Activated naive CD4-positive, alpha-beta T cell treated with anti-CD3 and anti-CD28 coated beads, Interleukin-2, amount 50 U/mL, for 24 hours (primary cell): ENCODE results near the gene GNGT2.
"Not testable (repeated sequence)": the region's sequence is repeated elsewhere in the genome, so short reads cannot be mapped to it uniquely, and the experiment has no call there.

Experiments
- H3K27ac Mint-ChIP-seq: one replicate; pipeline ENCODE4 v1.8.0; 2021; ENCODE audit warnings: mild to moderate bottlenecking, mixed read lengths
- H3K27me3 Mint-ChIP-seq: one replicate; pipeline ENCODE4 v1.8.0; 2021; ENCODE audit warnings: mixed read lengths
- H3K36me3 Mint-ChIP-seq: one replicate; pipeline ENCODE4 v1.8.0; 2021; ENCODE audit warnings: mixed read lengths
- H3K4me1 Mint-ChIP-seq: one replicate; pipeline ENCODE4 v1.8.0; 2021; ENCODE audit warnings: mixed read lengths
- H3K4me3 Mint-ChIP-seq: one replicate; pipeline ENCODE4 v1.8.0; 2021; ENCODE audit warnings: mild to moderate bottlenecking, mixed read lengths
- H3K9me3 Mint-ChIP-seq: one replicate; pipeline ENCODE4 v1.8.0; 2021; ENCODE audit warnings: mixed read lengths

The GNGT2 gene

DNA sequence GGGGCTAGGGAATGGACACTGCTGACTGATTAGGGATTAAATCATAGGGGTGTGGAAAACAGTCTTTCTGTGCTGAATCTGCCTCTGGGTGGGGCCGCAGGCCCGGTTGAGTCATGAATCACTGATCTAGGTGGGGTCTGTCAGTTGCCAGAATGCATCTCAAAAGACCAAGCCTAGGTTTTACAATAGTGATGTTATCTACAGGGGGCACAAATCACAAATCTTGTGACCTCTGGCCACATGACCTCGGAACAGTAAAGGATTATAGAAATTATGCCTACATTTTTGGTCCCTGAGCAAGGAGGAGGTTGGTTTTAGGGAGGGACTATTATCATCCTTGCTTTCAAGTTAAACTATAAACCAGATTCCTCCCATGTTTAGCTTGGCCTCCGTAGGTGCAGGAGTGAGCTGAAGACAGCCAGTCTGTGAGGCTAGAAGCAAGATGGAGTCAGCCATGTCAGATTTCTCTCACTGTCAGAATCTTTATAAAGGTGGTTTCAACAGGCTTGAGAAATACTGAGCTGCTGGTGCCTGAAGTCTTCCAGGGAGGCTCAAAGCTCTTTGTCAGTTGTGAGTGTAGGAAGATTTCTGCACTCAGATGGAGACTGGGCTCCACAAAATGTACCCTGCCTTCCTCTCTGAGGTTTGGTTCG lies 12.9 kb downstream of the GNGT2 start:
- Mint-ChIP-seq H3K4me3 (no peak overlapping the region), H3K27me3 (no peaks in the 10 kb centered on the region), H3K27ac (no peak overlapping the region), H3K36me3 (peaks cover 3% of the 10 kb centered on the region), H3K4me1 (peaks cover 19% of the 10 kb centered on the region), H3K9me3 (no peaks in the 10 kb centered on the region)

DNA sequence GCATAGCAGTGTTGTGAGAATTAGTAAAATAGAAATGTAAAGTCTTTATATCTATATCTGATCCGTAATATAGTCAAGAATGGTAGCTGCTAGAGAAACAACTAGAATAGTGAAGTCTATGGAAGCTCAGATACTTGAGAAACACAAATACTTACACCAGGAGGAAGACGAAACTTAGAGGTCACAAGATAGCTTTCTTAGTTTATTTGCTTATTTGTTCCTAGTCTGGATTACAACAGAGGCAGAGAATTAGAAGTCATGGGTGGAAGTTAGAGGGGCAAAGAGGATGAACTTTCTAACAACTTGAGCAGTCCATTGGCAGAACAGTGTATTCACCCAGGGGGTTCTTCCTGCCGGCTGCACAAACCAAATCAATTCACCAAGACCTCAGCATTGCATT lies 13.9 kb downstream of the GNGT2 start:
- H3K27me3 Mint-ChIP-seq: no peaks in the 10 kb centered on the region
- peaks cover 23% of the 10 kb centered on the region for H3K4me1 Mint-ChIP-seq
- H3K36me3 Mint-ChIP-seq: no peaks in the 10 kb centered on the region
- H3K4me3 Mint-ChIP-seq: no peak overlapping the region
- no peak overlapping the region for H3K27ac Mint-ChIP-seq
- H3K9me3 Mint-ChIP-seq: no peaks in the 10 kb centered on the region

DNA sequence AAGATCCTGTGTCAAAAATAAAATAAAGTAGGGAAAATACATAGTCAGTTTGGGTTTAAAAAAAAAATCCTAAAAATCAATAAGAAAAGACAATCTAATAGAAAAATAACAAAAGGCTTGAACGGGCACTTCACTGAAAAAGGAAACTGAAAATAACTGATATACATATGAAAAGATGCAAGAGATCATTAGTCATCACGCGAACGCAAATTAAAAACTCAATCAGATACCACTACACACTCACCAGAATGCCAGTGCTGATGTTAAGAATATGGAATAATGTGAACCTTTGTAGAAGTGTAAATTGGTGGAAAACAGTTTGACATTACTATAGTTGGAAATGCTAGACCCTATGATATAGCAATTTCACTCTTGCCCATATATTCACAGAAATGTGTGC lies 14.6 kb downstream of the GNGT2 start:
- Mint-ChIP-seq H3K9me3 (no peaks in the 10 kb centered on the region), H3K27me3 (no peaks in the 10 kb centered on the region), H3K36me3 (no peaks in the 10 kb centered on the region), H3K4me3 (no peak overlapping the region), H3K4me1 (peaks cover 28% of the 10 kb centered on the region), H3K27ac (no peak overlapping the region)

DNA sequence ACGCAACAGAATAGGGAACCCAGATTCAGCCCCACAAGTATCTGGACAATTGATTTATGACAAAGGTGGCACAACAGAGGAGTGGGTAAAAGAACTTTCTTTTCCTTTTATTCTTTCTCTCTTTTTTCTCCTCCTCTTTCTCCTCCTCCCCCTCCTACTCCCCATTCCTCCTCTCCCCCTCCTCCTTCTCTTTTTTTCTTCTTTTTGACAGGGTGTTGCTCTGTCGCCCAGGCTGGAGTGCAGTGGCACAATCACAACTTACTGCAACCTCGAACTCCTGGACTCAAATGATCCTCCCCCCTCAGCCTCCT lies 16.1 kb downstream of the GNGT2 start:
- no peaks in the 10 kb centered on the region for H3K36me3 Mint-ChIP-seq
- peak overlapping the region; percentile 91 for H3K4me3 Mint-ChIP-seq
- H3K9me3 Mint-ChIP-seq: no peaks in the 10 kb centered on the region
- H3K27me3 Mint-ChIP-seq: no peaks in the 10 kb centered on the region
- peaks cover 28% of the 10 kb centered on the region for H3K4me1 Mint-ChIP-seq
- H3K27ac Mint-ChIP-seq: no peak overlapping the region

DNA sequence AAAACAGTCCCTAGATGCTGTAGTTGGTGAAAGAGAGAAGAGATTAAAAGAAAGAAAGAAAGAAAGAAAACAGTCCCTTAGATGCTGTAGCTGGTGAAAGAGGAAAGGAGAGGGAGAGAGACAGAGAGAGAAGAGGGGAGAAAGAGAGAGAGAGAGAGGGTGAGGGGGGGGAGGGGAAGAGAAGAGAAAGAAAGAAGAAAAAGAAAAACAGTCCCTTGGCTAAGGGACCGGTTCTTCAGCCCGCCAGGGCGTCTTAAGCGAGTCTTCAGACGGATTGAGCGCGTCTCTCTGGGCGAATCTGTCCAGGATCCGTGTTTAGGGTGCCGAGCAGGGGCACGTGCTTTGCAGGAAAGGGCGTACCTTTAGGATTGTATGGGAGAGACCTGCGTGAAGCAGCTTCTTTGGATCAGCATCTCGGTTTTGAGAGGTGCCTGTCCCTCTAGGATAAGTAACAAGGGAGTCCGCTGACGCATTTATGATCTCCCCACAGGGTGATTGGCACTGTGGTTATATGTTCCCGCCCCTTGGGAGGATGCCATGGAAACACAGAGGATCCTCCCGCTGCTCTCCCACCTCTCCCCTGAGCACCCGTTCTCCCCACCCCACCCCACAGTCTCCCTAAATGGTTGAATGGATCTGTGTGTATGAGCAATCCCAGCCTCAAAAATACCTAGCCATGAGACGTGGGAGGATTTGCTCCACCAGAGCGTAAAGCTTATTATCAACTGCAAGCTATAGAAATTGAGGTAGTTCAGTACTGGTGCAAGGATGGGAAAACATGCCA lies 16.7 kb downstream of the GNGT2 start:
- peak overlapping the region; percentile 99 for H3K27ac Mint-ChIP-seq
- no peaks in the 10 kb centered on the region for H3K9me3 Mint-ChIP-seq
- peak overlapping the region; percentile 91 for H3K4me3 Mint-ChIP-seq
- no peaks in the 10 kb centered on the region for H3K36me3 Mint-ChIP-seq
- peaks cover 28% of the 10 kb centered on the region for H3K4me1 Mint-ChIP-seq
- H3K27me3 Mint-ChIP-seq: no peaks in the 10 kb centered on the region

DNA sequence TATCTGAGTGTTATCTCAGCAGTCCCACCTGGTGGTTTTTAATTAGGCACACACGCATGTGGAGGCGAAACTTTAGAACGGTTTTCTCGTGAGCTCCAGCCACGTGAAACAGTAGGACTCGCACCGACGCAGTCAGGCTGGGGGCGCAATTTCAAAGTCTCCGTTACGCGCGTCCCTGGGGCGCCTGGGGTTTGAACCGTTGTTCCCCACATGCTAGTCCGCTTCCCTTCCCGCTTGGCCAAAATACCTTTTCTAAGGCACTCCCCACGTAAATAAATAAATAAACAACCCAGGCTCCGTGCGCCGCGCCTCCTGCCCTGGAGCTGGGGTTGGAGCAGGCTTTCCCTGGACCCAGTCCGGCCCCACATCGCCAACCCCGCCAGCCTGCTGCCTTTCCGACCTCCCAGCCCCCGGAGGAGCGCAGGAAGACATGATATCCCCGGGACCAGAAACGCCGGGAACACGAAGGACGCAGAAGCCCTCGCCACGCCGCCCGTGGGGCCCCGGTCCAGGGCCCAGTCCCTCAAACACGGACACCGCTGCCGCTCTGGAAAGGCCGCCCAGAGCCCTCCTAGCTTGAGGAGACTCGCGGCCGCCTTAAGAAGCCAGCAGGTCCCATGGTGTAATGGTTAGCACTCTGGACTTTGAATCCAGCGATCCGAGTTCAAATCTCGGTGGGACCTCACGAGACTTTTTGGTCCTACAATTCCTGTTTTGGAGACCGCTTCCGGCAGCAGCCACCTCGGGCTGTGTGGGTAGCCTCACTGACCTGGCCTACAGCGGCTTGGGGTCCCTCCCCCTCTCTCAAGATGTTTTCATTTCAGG lies 18.2 kb downstream of the GNGT2 start:
- Mint-ChIP-seq H3K4me3 (peak overlapping the region; percentile 91), H3K27ac (peak overlapping the region; percentile 99), H3K36me3 (no peaks in the 10 kb centered on the region), H3K4me1 (peaks cover 28% of the 10 kb centered on the region), H3K27me3 (no peaks in the 10 kb centered on the region), H3K9me3 (no peaks in the 10 kb centered on the region)

DNA sequence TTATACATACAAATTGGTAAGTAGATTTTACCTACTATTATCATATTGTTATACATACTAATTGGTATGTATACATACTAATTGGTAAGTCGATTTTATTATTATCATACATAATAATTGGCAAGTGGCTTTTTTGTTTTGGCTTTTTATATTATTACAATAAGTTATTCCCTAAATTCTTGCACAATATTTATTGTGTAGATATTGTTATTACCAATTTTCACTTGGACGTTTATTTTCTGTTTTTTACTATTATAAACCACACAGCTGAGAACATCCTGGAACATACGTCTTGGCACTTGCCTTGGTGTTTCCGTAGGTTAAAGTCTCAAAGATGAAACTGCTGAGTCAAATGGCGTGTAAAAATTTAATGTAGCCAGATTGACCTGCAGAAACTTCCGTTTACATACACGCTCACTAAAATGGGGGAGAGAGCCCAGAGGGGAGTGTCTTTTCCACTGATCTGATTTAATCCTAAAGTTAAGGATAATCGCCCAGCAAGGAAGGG lies 18.9 kb downstream of the GNGT2 start:
- peaks cover 28% of the 10 kb centered on the region for H3K4me1 Mint-ChIP-seq
- no peaks in the 10 kb centered on the region for H3K27me3 Mint-ChIP-seq
- H3K4me3 Mint-ChIP-seq: peak overlapping the region; percentile 91
- H3K9me3 Mint-ChIP-seq: no peaks in the 10 kb centered on the region
- peak overlapping the region; percentile 99 for H3K27ac Mint-ChIP-seq
- no peaks in the 10 kb centered on the region for H3K36me3 Mint-ChIP-seq

DNA sequence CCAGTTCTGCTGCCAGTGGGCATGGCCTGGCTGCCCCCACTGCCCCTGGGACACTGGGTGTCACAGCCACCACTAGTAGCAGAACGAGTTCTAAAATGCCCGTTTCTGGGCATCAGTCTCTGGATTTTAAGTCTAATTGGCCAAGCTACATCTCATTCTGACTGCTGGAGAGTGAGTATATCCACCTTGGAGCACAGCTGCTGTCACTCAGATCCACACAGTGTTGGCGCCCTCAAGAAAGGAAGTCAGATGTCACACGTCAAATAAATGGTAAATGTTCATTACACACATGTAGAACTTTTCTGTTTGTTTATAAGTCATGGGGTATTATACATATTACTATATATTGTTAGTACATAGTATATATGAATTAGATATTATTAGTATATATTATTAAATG lies 19.4 kb downstream of the GNGT2 start:
- peaks cover under 1% of the 10 kb centered on the region for H3K36me3 Mint-ChIP-seq
- H3K27ac Mint-ChIP-seq: peak overlapping the region; percentile 57
- H3K4me3 Mint-ChIP-seq: no peak overlapping the region
- peaks cover 28% of the 10 kb centered on the region for H3K4me1 Mint-ChIP-seq
- no peaks in the 10 kb centered on the region for H3K27me3 Mint-ChIP-seq
- H3K9me3 Mint-ChIP-seq: peaks cover 4% of the 10 kb centered on the region

DNA sequence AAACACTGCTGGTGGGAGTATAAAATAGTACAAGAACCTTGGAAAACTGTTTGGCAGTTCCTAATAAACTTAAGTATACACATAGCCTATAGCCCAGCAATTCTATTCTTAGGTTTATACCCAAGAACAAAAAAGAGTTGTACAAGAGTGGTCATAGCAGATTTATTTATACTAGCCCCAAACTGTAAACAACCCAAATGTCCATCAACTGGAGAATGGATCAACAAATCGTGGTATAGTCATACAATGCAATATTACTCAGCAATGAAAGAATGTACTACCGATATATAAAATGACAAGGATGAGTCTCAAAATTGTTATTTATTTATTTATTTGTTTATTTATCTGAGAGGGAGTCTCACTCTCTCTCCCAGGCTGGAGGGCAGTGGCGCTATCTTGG lies 23.1 kb downstream of the GNGT2 start:
- Mint-ChIP-seq H3K4me3 (no peak overlapping the region), H3K4me1 (peaks cover 9% of the 10 kb centered on the region), H3K9me3 (peaks cover 4% of the 10 kb centered on the region), H3K27me3 (no peaks in the 10 kb centered on the region), H3K27ac (no peak overlapping the region), H3K36me3 (peaks cover 3% of the 10 kb centered on the region)

DNA sequence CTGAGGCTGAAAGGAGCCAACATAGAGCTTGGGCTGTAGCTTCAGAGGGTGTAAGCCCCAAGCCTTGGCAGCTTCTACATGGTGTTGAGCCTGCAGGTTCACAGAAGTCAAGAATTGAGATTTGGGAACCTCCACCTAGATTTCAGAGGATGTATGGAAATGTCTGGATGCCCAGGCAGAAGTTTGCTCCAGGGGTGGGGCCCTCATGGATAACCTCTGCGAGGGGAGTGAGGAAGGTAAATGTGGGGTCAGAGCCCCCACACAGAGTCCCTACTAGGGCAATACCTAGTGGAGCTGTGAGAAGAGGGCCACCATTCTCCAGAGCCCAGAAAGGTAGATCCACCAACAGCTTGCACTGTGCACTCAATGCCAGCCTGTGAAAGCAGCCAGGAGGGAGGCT lies 25.0 kb downstream of the GNGT2 start:
- H3K27ac Mint-ChIP-seq, H3K4me1 Mint-ChIP-seq, H3K27me3 Mint-ChIP-seq, H3K9me3 Mint-ChIP-seq, H3K36me3 Mint-ChIP-seq, H3K4me3 Mint-ChIP-seq: not testable (repeated sequence)

DNA sequence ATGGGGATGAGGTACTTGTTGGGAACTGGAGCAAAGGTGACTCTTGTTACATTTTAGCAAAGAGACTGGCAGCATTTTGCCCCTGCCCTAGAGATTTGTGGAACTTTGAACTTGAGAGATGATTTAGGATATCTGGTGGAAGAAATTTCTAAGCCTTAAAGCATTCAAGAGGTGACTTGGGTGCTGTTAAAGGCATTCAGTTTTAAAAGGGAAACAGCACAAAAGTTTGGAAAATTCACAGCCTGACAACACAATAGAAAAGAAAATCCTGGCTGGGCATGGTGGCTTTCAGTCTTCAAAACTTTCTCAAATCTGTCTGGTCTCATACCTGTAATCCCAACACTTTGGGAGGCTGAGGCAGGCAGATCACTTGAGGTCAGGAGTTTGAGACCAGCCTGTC lies 25.9 kb downstream of the GNGT2 start:
- H3K4me1 Mint-ChIP-seq, H3K36me3 Mint-ChIP-seq, H3K4me3 Mint-ChIP-seq, H3K27ac Mint-ChIP-seq, H3K9me3 Mint-ChIP-seq, H3K27me3 Mint-ChIP-seq: not testable (repeated sequence)

DNA sequence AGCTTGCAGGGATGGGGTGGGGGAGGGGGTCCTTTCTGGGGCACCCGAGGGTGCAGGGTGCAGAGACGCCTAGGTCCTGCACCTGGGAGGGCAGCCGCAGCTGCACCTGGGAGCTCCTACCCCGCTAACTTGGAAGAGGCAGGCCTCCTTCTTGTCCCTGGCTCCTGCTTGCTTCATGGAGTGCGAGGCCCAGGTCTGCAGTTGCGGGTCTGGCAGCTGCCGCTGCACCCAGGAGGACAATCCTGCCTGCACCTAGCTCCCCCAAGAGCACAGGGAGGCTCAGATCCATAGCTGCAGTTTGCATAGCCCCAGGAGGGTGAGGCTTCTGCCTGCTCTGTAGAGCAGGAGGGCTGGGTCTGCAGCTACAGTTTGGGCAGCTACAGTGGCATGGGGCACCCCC lies 26.6 kb downstream of the GNGT2 start:
- no peaks in the 10 kb centered on the region for H3K27me3 Mint-ChIP-seq
- peaks cover 3% of the 10 kb centered on the region for H3K4me1 Mint-ChIP-seq
- no peak overlapping the region for H3K4me3 Mint-ChIP-seq
- peaks cover 3% of the 10 kb centered on the region for H3K36me3 Mint-ChIP-seq
- no peak overlapping the region for H3K27ac Mint-ChIP-seq
- H3K9me3 Mint-ChIP-seq: peaks cover 4% of the 10 kb centered on the region

DNA sequence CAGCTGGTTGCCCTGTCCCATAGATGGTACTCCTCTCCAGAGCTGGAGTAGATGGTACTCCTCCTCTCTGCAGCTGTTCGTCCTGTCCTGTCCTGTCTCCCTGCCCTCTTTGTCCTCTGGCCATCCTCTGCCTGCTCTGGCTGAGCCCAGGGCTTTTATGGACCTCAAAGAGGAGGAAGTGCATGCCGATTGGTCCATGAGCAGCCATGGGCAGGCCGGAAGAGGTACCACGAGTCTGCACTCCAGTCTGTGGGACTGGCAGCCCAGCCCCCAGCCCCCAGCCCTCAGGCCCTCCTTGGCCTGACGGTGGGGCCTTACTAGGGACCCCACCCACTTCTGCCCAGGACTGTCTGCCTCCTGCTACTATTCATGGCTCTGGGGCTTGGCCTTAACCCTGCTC lies 27.0 kb downstream of the GNGT2 start:
- peaks cover 3% of the 10 kb centered on the region for H3K4me1 Mint-ChIP-seq
- H3K27ac Mint-ChIP-seq: no peak overlapping the region
- no peak overlapping the region for H3K4me3 Mint-ChIP-seq
- H3K9me3 Mint-ChIP-seq: peaks cover 4% of the 10 kb centered on the region
- H3K27me3 Mint-ChIP-seq: no peaks in the 10 kb centered on the region
- H3K36me3 Mint-ChIP-seq: peaks cover 3% of the 10 kb centered on the region

DNA sequence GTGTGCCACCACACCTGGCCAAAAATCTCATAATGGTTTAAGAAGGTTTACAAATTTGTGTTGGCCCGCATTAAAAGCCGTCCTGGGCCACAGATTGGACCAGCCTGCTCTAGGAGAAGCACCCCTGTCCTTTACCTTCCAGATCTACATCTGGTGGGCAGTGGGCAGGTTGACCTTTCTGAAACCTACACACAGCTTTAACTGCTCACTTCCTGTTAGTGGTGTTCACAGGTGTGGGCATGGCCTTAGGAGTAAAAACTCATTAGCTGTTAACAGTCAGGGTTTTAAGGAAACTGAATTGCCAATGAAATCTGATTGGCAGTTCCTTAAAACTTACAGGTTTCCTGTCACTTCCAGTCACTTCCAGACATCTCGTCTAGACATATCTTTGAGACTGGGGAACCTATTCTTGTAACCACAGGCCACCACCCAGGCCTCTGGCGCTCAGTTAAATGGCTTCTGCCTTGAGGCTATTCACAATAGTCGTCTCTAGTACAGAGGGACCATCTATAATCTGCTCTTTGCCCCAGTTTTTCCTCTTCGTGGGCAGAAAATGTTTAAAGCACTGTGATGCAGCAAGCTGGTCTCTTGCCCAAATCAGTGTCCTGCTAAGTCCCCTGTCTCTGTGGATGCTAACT lies 29.3 kb downstream of the GNGT2 start:
- Mint-ChIP-seq H3K27ac (no peak overlapping the region), H3K27me3 (no peaks in the 10 kb centered on the region), H3K4me1 (peaks cover 3% of the 10 kb centered on the region), H3K4me3 (no peak overlapping the region), H3K36me3 (peaks cover 3% of the 10 kb centered on the region), H3K9me3 (peaks cover 1% of the 10 kb centered on the region)

DNA sequence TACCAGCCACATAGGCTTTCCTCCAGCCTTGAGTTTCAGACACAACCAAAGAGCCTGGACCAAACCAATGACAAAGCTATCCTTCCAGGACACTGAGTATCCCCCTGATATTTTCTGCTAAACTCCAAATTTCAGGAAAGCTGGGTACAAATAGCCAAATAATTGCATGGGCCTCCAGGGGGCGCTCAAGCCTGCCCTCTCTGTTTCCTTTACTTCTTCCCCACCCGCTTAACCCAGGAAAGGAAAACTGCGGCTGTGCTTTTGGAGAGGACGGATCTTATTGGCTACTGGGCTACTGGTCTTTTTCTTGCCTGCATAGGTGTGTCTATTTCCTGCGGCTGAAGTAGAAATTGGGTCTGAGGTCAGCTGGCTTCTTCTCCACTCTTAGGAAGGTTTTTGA lies 30.1 kb downstream of the GNGT2 start:
- Mint-ChIP-seq H3K4me1 (peaks cover 3% of the 10 kb centered on the region), H3K27ac (peak overlapping the region; percentile 59), H3K4me3 (no peak overlapping the region), H3K27me3 (peaks cover 1% of the 10 kb centered on the region), H3K9me3 (peaks cover 5% of the 10 kb centered on the region), H3K36me3 (peaks cover under 1% of the 10 kb centered on the region)
